ENCODE measurements around the gene DMKN.

The DMKN gene

DNA sequence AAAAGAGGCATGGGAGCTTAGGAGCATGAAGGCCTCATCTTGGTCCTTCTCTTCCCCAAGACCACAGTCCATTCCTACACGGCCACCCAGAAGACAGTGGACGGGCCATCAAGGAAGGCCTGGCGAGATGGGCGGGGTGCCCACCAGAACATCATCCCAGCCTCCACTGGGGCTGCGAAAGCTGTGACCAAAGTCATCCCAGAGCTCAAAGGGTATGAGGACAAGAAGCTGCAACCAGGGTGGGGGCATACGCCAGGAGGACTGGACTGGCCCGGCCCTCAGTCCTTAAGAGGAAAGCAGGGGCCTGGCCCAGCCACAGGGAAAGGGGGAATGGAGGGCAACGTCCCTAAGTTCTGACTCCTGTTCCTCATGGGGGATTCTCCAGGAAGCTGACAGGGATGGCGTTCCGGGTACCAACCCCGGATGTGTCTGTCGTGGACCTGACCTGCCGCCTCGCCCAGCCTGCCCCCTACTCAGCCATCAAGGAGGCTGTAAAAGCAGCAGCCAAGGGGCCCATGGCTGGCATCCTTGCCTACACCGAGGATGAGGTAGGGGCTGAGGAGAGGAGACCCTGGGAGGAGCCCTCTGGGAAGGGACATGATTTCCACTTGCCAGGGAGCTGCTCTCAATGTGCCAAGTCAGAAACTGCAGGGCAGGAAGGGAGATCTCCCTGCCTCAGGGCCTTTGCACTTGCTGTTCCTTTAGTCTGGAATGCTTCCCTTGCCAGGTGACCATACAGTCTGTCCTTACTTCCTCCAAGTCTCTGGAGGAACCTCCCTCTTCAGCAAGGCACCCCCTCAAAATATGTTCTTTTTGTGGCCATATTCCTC, 30.0 kb upstream of the DMKN start:
- in situ Hi-C loops (cut with MboI; ENCODE audit: low sequenced_read_pairs, unreplicated experiment) = no loop called here
- no peak for DNase-seq (ENCODE audit: low spot score)
- TF ChIP-seq, protein P1, sequence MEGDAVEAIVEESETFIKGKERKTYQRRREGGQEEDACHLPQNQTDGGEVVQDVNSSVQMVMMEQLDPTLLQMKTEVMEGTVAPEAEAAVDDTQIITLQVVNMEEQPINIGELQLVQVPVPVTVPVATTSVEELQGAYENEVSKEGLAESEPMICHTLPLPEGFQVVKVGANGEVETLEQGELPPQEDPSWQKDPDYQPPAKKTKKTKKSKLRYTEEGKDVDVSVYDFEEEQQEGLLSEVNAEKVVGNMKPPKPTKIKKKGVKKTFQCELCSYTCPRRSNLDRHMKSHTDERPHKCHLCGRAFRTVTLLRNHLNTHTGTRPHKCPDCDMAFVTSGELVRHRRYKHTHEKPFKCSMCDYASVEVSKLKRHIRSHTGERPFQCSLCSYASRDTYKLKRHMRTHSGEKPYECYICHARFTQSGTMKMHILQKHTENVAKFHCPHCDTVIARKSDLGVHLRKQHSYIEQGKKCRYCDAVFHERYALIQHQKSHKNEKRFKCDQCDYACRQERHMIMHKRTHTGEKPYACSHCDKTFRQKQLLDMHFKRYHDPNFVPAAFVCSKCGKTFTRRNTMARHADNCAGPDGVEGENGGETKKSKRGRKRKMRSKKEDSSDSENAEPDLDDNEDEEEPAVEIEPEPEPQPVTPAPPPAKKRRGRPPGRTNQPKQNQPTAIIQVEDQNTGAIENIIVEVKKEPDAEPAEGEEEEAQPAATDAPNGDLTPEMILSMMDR (IDR thresholded peaks at IDR 0.05; ENCODE audit: borderline replicate concordance, control extremely low read depth, extremely low read depth, insufficient read depth, missing control alignments) = no peak

GRCh38 chr19:35542209-35542608, 28.8 kb upstream of the DMKN start:
- DNase-seq (ENCODE audit: low spot score) = no peak
- TF ChIP-seq, protein P1 (IDR thresholded peaks at IDR 0.05; ENCODE audit: borderline replicate concordance, control extremely low read depth, extremely low read depth, insufficient read depth, missing control alignments) = no peak
- in situ Hi-C loops (cut with MboI; ENCODE audit: low sequenced_read_pairs, unreplicated experiment) = no loop called here

GRCh38 chr19:35540356-35540927, 27.0 kb upstream of the DMKN start:
- no peak for DNase-seq (ENCODE audit: low spot score)
- in situ Hi-C loops (cut with MboI; ENCODE audit: low sequenced_read_pairs, unreplicated experiment) = no loop called here
- TF ChIP-seq, protein P1 (IDR thresholded peaks at IDR 0.05; ENCODE audit: borderline replicate concordance, control extremely low read depth, extremely low read depth, insufficient read depth, missing control alignments) = no peak

GRCh38 chr19:35539850-35540249, 26.4 kb upstream of the DMKN start:
- in situ Hi-C loops (cut with MboI; ENCODE audit: low sequenced_read_pairs, unreplicated experiment) = no loop called here
- no peak for DNase-seq (ENCODE audit: low spot score)
- TF ChIP-seq, protein P1 (IDR thresholded peaks at IDR 0.05; ENCODE audit: borderline replicate concordance, control extremely low read depth, extremely low read depth, insufficient read depth, missing control alignments) = no peak

DNA sequence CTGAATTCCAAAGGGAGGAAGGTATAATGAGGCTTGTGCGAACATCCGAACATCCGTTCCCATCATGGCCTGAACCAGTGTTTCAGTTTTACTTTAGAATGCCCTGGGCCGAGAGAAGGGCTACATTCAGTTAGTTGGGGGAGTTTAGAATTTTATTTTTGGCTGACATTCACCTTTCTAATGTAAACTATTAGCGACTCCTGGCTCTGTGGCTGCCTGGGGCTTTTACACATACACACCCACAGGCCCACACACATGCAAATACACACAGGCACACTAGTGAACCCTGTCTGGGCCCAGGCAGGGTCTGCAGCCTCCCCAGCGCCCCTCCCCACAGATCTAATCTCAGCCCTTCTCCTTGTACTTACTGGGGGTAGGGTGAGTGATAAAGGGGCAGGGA, 25.9 kb upstream of the DMKN start:
- TF ChIP-seq, protein P1 (IDR thresholded peaks at IDR 0.05; ENCODE audit: borderline replicate concordance, control extremely low read depth, extremely low read depth, insufficient read depth, missing control alignments) = no peak
- in situ Hi-C loops (cut with MboI; ENCODE audit: low sequenced_read_pairs, unreplicated experiment) = no loop called here
- peak; percentile 59 for DNase-seq (ENCODE audit: low spot score)

DNA sequence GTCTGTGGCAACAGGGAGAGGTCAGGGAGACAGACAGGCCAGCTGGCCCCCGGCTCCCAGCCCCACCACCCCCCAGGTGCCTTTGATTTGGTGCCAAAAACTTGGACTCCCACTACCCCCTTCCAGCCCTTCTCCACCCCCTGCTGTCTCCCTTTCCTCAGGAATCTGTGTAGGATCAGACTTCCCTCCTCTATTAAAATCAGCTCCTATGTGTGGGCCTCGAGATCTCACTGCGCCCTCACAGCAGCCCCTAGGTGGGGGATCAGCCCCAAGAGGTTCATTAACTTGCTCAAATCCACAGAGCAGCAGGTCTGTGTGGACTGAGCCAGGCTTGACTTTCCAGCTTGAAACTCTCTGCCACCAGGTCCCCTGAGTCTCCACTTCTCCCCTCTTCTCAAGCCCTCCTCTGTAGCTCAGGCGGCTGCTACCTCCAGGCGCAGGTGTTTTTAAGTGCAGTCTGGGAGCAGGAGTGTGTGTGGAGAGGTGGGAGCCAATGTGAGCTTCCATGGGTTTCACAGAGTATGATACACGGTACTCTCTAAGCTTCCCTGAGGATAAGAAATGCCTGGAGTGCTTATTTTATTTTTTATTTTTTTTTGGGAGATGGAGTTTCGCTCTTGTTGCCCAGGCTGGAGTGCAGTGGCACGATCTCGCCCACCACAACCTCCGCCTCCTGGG, 21.5 kb upstream of the DMKN start:
- in situ Hi-C loops (cut with MboI; ENCODE audit: low sequenced_read_pairs, unreplicated experiment) = no loop called here
- TF ChIP-seq, protein P1 (IDR thresholded peaks at IDR 0.05; ENCODE audit: borderline replicate concordance, control extremely low read depth, extremely low read depth, insufficient read depth, missing control alignments) = no peak
- DNase-seq (ENCODE audit: low spot score) = no peak

All from GM13976 (cell line).